Endothelial cell of hepatic sinusoid (primary cell): Measurements from ENCODE around the gene ZCCHC24.

Experiments
- in situ Hi-C: cut with HindIII; loops from 2 replicates; pipeline ENCODE4 v1.10.0; 2017; ENCODE audit warnings: low sequenced_read_pairs

The ZCCHC24 gene

DNA sequence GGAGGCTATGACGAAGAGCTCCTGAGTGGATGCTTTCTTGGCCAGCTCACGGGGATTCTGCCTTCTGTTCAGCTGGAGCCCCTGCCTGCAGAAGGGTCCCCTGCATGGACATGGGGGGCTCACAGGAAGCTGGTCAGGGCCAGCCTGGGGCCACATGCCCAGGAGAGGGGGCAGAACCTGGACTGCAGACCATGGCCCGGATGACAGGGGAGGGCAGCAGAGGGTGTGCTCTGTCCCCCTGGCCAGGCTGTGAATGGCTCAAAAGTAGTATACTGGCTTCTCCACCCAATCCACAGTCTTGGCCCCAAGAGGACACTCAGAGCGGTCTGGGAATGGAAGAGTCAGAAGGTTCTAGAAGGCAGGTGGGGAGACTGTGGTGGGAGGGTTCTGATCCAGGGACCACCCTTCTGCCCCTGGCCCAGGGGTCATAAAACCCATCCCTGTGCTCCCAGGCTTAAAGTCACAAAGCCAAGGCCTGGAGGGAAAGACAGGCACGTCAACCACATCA, 57.9 kb downstream of the ZCCHC24 start:
- in situ Hi-C loops: no loop called here

DNA sequence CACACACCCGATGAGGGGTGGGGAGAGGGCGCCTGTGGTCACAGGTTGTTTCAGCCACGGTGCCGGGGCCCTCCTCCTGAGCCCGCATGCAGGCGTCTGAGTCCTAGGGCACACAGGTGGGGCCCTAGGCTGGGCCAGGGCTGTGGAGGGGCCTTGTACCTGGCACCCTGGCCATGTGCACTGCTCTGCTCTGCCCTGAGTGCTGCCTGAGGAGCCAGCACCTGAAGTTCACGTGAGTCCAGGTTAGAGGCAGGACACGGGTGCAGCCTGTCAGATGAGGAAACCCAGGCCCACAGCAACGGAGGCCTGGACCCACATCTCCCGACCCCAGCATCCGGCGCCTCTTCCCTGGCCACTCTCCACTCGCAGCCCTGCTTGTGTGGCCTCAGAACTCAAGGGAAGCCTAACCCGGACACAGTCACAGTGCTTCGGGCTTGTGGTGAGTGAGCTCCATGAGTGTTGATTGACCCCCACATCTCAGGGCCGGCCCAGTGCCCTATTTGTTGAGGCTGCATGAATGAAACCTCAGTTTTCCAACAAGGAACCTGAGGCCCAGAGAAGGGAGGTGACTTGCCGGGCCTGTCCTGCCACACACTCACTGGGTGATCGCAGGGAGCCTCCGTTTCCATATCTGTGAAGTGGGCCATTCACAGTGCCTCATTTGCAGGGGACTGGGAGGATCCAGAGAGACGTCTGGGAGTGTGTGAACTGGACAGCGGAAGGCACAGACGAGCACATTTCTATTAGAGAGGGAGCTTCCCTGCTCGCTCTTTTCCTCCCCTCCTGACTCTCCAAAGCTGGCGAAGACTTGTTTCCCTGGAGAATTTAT, 58.6 kb downstream of the ZCCHC24 start:
- in situ Hi-C loops: no loop called here

DNA sequence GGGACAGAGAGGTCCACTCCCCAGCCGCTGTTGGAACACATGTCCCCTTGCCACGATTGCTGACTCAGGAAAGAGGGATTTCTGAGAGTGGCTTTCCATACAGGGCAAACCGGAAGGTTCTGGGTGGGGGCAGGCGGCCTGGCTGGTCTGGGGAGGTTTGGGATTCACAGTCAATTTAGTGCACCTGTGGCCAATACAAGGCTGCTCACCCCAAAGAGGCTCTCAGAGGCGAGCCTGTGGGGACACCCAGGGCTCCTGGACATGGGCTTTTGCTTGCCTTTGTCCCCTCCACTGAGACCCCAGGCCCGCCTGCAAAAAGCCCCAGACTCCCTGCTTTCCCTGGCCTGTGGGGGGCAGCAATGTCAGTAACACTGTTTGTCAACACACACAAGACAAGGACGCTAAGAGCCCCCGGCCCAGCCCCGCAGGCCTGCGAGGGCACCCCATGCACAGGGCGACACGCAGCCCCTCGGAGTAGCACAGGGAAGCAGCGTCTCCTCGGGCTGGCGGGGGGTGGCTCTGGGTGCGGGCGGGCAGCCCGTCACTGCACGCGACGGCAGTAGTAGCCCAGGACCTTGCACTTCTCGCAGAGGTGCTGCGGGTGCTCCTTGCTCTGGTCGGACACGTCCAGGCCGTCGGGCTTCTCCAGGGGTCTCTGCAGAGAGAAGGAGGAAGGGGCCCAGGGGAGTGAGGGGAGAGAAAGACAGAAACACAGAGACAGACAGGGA, 59.5 kb downstream of the ZCCHC24 start:
- in situ Hi-C loops: no loop called here

DNA sequence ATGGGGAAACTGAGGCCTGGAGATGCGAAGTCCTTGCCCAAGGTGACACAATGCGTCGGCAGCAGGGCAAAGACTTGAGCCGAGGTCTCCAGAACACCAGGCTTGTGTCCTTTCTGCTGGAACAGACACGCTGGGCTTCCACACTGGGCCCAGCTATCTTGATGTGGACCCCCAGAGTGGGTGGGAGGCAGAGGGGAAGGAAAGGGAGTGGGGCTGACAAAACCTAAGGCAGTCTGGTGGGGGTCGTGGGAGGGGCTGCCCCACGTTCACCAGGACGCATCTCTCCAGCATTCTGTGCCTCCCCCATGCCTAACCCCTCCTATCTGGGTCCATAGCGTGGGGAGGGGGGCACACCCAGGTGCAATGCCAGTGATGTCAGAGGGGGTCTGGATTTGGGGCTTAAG, 60.0 kb downstream of the ZCCHC24 start:
- in situ Hi-C loops: no loop called here

DNA sequence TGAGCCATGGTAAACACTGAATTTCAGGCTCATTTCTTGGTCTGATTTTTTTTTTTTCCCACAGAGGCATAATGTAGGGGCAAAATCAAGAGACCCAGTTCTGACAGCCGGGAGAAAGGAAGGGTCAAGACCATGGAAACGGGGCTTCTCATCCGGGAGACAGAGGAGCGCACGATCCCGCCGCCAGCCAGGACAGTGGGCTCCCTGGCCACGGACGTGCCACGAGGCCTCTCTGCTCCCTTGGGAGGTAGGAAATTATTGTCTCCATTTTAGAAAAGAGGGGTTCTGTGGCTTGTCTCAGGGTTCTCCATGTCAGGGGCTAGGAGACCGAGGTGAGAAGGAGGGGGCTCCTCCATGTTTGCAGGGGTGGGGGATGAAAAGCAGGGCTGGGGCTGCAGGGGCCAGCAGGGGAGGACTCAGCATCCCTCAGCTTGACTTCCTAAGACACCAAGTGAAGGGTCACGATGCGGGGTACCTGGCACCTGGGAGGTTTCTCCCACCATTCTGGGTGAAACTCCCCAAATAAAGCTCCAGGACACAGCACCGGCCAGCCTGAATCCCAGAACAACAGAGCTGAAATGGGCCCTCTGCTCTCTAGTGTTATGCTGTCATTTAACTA, 60.5 kb downstream of the ZCCHC24 start:
- in situ Hi-C loops: no loop called here

DNA sequence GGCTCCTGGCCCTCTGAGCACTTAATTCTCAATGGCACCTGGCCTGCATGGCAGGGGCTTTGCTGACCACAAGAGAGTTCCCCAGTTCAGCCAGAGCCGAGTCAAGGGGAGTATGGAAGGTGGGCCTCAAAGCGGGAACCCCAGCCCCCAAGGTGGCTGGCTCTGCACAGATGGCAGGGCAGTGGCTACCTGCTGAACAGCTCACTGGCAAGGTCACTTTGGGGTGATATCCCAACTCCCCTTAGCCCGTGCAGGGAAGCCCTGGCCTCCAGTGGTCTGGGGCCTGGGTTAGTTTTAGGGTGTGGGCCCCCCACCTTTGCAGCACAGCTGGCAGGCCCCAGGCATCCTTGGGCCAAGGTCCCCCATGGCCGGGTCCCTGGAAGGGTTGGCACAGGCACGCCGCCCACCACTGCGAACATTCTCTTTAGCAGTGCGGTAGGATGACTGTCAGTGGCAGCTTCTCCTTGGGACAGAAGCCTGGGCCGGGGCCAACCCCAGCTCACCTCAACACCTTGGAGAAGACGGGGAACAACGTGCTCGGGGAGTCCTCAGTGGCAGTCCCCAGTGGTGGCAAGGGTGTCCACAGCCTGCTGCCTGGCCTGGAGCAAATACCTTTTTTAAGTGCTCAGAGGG, 61.3 kb downstream of the ZCCHC24 start:
- in situ Hi-C loops: no loop called here

DNA sequence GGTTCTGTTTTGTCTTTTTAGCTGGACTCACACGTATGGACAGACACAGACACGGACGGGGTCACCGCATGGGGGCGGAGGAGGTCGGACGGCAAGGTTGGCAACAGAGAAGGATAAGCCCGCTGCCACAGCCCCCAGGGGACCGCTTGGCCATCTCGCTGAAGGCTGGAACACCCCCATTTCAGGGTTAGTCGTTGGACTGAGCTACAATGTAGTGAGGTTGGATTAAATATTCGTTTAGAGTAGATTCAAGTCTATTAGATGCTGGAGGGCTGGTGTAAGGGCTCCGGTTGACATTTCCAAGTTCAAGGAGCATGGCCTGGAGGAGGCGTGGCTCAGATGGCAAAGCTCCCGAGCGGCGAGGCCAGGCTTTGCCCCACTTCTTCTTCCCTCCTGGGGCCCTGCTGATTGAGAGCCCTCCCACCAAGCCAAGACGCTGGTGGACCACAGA, 62.9 kb downstream of the ZCCHC24 start:
- in situ Hi-C loops: no loop called here

DNA sequence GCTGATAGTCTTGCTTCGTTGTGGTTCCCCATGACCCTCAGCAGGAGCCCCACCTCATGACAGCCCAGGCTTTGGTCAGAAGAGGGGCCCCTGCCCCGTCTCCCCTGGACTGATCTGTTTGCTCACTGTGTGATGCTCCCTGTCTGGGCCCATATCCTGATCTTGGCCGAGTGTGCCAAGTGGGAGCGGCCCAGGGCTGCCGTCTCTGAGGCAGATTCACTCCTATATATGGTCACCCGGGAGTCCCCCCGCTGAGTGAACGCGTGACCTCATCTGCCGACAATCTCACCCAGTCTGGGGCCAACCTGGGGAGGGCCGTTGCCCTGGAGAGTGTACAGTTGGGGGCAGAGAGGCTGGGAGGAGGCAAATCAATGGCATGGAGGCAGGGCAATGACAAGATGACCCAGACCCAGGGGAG, 63.6 kb downstream of the ZCCHC24 start:
- in situ Hi-C loops: no loop called here

DNA sequence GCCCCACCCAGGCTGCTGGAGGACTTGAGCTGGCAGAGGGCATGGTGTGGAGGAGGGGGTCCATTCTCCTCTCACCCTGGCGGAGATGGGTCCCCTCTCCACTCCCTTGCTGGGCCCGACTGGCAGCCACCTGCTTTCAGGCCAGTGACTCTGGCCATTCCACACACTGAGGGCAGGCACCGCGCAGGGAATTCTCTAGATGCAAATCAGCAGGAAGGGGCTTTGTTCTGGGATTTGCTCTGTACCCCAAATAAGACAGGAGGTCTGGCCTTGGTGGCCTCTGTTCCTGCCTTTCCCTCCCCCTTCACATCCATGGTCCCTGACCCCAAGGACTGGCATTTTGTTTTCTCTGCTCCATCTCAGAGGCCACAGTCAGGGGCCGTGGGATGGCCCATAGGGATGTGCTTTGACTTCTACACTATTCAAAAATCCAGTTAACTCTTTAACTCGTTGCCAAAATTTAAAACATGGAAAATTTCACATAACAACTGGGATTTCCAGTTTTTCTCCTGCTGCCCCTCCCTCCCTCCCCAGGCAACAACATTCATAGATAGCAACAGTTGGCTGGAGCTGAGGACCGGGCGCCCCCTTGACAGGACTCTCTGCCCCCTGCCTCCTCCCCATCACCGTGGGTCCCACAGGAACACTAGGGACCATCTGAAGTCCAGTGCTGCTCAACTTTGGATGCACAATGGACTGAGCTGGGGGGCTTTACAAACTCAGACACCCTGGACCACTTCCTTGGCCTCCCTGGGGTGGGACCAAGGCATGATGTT, 64.3 kb downstream of the ZCCHC24 start:
- in situ Hi-C loops: no loop called here

DNA sequence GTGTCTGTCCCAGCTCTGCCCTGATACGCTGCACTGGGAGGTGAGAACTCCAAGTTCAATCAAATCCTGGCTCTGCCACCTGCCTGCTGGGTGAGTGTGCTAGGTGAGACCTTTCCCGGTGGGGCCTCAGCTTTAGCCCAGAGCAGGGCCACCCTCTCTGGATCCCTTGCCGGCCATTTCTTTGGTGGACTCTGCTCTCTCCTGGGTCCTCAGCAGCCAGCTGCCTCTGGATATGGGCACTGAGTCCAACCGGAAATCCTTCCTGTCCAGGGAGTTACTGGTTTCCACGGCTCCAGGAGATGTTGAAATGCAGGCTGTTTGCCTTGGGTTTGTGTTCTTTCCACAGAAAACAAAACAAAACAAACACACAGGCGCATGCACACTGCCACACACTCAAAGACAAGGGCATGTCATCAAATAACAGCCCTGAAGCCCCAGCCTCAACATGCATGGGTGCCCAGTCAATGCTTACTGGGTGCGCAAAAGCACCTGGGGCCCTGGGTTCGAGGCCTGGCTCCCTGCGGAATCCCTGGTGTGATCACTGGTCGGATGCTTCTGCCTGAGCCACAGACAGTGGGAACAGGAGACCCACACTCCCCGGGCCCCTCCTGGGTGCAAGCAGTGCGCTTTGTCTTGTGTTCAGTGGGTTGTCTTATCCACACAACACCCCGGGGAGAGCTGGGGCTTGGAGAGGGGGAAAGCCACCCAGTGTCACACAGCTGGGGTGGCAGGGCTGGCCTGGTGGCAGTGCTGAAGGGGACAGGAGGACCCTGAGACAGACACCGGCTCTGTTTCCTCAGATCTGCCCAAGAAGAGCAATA, 65.1 kb downstream of the ZCCHC24 start:
- in situ Hi-C loops: no loop called here

DNA sequence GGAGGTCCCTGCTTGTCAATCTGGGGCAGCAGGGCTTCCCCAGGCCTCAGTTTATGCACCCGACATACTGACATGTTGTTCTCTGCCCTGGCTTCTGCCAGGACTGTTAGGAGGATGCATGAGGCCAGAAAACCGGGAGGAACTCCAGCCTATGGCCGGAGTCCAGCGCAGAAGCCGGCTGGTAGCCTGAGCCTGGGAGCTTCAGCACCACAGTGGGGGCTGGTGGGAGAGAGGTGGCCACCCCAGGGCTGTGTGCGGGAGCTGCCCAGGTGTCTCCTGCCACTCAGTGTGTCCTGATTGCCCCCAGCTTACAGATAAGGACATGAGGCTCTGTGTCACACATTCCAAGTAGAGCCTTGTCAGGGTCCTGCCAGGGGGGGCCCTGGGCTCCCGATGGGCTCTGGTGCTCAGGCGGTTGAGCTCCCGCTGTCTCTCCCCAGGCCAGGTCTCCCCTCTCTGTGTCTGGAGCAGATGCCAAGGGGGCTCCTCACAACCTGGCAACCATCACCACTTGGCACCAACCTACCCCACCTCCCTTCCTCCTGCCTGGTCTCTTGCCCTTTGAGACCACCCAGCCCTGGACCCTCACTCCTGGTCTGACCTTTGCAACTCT, 65.8 kb downstream of the ZCCHC24 start:
- in situ Hi-C loops: no loop called here

DNA sequence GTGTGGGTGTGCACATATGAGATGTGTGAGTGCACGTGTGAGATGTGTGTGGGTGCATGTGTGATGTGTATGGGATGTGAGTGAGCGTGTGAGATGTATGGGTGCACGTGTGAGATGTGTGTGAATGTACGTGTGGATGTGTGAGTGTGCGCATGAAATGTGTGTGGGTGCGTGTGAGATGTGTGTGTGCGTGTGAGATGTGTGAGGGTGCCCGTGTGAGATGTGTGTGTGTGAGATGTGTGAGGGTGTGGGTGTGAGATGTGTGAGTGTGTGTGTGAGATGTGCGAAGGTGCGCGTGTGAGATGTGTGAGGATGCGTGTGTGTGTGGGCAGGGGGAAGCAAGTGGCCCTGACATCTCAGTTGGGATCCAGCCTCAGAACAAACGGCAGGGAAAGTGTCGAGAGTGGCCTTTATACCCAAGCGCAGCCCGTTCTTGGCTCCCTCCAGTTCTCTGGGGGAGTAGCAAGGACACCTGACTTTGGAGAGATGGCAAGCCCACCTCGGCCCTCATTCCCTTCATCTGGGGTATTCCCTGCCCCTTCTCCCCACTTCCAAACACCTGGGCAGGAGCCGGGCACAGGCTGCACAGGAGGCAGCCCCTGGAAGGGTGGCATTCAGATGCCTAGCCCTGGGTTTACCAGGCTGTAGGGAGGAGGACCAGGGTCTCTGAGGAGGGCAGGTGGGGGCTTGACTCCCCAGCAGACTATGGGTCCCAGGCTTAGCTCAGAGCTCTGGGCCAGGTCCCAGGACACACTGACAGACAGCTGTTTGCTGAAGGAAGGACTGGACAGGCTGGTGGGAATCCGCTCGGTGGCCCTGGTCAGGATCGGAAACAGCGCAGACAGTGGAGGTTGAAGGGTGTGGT, 66.5 kb downstream of the ZCCHC24 start:
- in situ Hi-C loops: no loop called here

DNA sequence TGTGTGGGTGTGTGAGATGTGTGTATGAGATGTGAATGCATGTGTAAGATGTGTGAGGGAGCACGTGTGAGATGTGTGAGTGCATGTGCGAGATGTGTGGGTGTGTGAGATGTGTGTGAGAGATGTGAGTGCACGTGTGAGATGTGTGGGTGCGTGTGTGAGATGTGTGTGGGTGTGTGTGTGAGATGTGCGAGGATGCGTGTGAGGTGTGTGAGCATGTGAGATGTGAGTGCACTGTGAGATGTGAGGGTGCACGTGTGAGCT, 67.1 kb downstream of the ZCCHC24 start:
- in situ Hi-C loops: no loop called here

DNA sequence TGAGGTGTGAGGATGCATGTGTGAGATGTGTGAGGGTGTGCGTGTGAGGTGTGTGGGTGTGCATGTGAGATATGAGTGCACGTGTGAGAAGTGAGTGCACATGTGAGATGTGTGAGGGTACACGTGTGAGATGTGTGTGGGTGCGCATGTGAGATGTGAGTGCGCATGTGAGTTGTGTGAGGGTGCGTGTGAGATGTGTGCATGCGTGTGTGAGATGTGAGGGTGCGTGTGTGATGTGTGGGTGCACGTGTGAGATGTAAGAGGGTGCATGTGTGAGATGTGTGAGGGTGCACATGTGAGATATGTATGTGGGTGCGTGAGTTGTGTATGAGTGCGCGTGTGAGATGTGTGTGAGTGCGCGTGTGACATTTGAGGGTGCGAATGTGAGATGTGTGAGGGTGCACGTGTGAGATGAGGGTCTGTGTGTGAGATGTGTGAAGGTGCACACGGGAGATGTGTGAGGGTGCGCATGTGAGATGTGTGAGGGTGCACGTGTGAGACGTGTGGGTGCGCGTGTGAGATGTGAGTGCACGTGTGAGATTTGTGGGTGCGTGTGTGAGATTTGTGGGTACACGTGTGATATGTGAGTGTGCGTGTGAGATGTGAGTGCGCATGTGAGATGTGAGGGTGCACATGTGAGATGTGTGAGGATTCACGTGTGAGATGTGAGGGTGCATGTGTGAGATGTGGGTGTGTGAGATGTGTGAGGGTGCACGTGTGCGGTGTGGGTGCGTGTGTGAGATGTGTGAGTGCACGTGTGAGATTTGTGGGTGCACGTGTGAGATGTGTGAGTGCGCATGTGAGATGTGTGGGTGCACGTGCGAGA, 67.7 kb downstream of the ZCCHC24 start:
- in situ Hi-C loops: no loop called here

DNA sequence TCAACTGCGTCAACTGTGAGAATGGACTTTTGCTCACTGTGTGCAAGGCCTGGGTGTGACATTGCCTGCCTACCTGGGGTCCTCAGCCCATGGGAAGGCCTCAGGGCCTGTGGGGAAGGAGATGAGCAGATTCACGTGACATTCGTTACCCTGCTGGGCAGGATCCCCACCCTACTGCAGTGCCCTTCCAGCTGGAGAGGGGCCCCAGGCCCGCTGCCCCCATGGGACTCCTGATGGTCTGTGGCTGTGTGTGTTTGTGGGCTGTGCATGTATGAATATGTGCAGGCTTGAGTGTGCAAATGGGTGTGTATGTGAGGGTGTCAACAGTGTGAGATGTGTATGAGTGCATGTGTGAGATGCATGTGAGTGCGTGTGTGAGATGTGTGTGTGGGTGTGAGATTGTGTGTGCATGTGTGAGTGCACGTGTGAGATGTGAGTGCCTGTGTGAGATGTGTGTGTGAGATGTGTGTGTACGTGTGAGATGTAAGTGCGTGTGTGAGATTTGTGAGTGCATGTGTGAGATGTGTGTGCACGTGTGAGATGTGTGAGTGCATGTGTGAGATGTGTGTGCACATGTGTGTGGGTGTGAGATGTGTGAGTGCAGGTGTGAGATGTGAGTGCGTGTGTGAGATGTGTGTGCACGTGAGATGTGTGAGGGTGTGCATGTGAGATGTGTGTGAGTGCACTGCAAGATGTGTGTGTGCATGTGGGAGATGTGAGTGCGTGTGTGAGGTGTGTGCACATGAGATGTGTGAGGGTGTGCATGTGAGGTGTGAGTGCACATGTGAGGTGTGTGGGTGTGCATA, 68.5 kb downstream of the ZCCHC24 start:
- in situ Hi-C loops: no loop called here

DNA sequence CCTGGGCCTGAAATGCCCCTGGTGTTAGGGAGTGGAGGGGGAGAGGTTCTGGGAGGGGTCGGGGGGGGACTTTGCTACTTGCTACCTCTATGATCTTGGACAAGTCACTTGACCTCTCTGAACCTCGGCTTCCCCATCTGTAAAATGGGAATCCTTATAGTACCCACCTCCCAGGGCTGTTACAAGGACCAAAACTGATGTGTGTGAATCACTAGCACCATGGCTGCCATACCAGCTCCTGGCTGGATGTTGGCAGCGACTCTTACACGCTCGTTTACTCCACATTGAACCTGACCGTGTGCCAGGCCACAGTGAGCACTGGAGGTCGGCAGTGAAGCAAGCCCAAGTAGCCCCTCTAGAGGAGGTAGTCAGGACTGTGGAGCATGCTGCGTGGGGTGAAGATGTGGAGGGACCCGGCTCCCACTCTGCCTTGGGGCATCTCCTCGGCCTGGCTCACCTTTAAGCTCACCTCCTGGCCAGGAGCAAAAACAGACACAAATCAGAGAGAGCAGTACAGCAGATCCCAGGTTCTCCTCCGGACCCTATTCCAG, 69.3 kb downstream of the ZCCHC24 start:
- in situ Hi-C loops: no loop called here
